HG03103 (cell line): Measurements from ENCODE around the gene TNNI3.
"Not testable (repeated sequence)": the region's sequence is repeated elsewhere in the genome, so short reads cannot be mapped to it uniquely, and the experiment has no call there.

Experiments used
- ATAC-seq: cut with Tn5 transposase; IDR thresholded peaks from one replicate; pipeline ENCODE4 v1.9.1; 2021; ENCODE audit warnings: low read depth; ENCODE audit not compliant: unreplicated experiment

The TNNI3 gene

GRCh38 chr19:55115446-55116065 is 42.0 kb downstream of the TNNI3 start:
- ATAC-seq = no peak

DNA sequence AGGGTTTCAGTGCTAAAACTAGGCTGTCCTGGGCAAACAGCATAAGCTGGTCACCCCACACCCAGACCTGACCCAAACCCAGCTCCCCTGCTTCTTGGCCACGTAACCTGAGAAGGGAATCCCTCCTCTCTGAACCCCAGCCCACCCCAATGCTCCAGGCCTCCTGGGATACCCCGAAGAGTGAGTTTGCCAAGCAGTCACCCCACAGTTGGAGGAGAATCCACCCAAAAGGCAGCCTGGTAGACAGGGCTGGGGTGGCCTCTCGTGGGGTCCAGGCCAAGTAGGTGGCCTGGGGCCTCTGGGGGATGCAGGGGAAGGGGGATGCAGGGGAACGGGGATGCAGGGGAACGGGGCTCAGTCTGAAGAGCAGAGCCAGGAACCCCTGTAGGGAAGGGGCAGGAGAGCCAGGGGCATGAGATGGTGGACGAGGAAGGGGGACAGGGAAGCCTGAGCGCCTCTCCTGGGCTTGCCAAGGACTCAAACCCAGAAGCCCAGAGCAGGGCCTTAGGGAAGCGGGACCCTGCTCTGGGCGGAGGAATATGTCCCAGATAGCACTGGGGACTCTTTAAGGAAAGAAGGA is 42.9 kb downstream of the TNNI3 start:
- no peak for ATAC-seq

DNA sequence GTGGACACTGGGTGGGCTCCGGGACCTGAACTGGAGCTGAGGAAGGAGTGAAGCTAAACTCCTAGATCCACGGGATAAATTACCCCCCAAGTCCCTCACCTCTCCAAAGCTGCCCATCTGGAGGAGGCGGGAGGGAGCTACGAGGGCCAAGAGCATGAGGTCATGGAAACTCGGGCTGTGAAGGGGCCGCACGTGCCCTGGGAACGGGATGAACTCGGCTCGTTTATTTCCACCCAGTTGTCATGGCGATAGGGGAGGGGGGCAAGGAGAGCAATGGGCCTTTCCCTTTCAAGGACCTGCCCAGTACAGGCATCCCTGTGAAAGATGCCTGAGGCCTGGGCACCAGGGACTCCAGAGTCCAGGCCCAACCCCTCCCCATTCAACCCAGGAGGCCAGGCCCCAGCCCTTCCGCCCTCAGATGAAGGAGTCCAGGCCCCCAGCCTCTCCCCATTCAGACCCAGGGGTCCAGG is 43.9 kb downstream of the TNNI3 start:
- no peak for ATAC-seq

DNA sequence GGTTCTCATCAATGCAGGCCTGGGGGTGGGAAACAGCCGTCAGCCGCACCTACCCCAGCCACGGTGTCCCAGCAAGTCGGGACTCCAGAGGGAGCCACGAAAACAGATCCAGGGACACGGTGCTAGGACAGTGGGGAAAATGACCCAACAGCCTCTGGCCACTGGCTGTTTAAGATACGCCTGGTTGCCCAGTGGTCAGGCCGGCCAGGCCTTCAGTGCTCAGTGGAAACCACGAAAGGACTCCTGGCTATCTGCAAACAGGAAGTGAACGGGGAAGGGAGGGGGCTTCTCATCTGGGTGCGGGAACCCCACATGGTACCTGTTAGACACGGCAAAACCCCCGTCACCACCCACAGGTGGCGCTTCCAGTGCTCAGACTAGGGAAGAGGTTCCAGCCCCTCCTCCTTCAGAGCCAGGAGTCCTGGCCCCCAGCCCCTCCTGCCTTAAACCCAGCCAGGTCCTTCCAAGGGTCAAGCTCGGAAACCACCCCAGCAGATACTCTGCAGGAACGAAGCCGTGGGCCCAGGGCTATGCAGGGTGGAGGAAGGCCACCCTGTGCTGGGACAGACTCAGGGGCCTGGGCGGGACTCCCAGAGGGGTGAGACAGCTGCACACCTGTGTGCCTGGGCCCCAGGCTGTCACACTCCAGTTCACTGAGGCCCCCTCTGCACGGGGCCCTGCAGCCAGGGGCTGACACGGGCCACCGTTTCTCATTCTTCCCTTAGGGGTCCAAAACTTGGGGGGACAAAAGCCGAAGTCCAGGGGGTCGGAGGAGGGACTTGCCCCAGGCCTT is 44.6 kb downstream of the TNNI3 start:
- ATAC-seq = no peak

GRCh38 chr19:55112246-55112776 is 45.2 kb downstream of the TNNI3 start:
- ATAC-seq = no peak

DNA sequence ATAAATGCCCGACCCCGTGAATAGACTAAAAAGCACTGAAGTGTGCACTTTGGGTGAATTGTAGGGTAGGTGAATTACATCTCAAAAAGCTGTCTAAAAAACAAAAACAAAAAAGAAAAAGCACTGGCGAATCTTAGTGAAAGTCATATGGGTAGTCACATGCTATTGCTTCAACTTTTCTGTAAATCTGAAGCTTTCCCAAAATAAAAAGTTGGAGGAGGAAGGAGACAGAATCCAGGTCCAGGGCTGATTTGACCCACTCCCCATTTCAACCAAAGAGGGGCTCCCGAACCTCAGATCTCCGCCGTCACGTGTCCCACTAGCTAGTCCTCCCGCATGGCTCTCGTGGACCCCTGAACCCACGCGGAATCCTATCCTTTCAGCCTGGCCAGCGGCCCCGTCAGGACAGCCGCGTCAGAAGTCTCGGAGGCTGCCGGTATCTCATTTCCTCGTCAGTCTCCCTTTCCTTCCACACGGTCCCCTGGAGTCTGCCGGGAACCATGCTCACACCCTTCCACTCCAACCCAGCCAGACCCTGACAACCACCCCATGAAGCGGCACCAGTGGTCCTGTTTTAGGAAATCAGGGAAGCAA is 46.2 kb downstream of the TNNI3 start:
- no peak for ATAC-seq

GRCh38 chr19:55109527-55110291 is 47.8 kb downstream of the TNNI3 start:
- ATAC-seq = no peak

- ATAC-seq = not testable (repeated sequence)
Measured at GRCh38 chr19:55107252-55107651, 50.3 kb downstream of the TNNI3 start.

- ATAC-seq = no peak
Measured at GRCh38 chr19:55106591-55106990, 50.9 kb downstream of the TNNI3 start.

DNA sequence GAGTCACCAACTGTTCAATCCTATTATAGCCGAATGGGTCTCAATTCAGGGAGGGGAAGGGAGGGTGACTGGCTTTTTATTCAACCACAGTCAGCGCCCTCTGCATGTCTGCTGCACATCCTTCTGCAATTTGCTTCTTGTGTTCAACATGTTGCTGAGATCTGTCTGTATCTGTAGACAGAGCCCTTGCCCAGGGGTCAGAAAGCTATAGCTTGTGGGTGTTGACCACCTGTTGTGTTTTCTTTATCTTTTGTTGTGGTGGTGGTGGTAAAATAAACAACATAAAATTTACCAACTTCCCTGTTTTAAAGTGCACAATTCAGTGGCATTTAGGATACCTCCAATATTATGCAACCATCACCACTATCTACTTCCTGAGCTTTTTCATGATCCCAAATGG is 52.3 kb downstream of the TNNI3 start:
- no peak for ATAC-seq

DNA sequence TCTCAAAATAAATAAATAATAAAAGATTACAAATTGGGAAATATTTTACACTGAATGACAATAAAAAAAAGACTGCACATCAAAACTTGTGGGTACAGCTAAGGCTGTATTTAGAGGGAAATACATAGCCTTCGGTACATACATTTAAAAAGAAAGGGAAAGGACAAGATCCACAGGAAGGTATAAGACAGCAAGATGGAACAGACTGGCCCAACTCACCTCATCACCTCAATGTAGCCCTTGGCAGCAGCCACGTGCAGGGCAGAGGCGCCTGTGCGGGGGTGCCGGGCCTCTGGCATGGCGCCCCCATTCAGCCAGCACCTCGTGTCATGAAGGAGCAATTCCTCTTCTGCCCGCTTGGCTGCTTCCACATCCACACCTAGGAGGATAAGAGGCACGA is 54.3 kb downstream of the TNNI3 start:
- ATAC-seq = no peak
